ENCODE results near the gene KCNMA1.

DNA sequence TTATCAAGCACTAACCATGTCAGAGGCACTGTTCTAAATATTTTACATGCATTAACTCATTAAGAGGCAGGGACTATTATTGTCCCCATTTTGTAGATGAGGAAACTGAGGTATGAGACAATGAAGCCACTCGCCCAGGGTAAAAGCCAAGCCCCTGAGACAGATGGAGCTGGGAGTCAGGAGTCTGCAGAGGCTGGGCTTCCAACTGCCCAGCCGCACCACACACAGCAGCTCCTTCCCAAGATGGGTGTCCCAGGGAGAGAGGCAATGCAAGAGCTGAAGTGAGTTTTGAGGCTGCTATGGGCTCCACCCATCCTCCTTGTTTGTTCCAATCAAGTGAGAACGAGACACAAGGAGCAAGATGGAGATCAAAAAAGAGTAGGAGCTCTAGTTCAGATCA is 244.2 kb downstream of the KCNMA1 start:
- TF ChIP-seq TAF1 (IDR thresholded peaks at IDR 0.05; ENCODE audit: low read depth) (no peak), CTCF (IDR thresholded peaks at IDR 0.05; ENCODE audit: poor library complexity, severe bottlenecking) (no peak), EP300 (conservative IDR thresholded peaks at IDR 0.05; ENCODE audit: poor library complexity, severe bottlenecking) (no peak), SMC3 (conservative IDR thresholded peaks at IDR 0.05; ENCODE audit: poor library complexity) (no peak), EZH2 (IDR thresholded peaks at IDR 0.05; ENCODE audit: borderline replicate concordance, insufficient read depth, low read length, poor library complexity, severe bottlenecking) (no peak), POLR2AphosphoS5 (IDR thresholded peaks at IDR 0.05) (no peak), RAD21 (conservative IDR thresholded peaks at IDR 0.05) (no peak), MXI1 (conservative IDR thresholded peaks at IDR 0.05; ENCODE audit: poor library complexity, severe bottlenecking) (no peak)
- TF ChIP-seq, protein P1, sequence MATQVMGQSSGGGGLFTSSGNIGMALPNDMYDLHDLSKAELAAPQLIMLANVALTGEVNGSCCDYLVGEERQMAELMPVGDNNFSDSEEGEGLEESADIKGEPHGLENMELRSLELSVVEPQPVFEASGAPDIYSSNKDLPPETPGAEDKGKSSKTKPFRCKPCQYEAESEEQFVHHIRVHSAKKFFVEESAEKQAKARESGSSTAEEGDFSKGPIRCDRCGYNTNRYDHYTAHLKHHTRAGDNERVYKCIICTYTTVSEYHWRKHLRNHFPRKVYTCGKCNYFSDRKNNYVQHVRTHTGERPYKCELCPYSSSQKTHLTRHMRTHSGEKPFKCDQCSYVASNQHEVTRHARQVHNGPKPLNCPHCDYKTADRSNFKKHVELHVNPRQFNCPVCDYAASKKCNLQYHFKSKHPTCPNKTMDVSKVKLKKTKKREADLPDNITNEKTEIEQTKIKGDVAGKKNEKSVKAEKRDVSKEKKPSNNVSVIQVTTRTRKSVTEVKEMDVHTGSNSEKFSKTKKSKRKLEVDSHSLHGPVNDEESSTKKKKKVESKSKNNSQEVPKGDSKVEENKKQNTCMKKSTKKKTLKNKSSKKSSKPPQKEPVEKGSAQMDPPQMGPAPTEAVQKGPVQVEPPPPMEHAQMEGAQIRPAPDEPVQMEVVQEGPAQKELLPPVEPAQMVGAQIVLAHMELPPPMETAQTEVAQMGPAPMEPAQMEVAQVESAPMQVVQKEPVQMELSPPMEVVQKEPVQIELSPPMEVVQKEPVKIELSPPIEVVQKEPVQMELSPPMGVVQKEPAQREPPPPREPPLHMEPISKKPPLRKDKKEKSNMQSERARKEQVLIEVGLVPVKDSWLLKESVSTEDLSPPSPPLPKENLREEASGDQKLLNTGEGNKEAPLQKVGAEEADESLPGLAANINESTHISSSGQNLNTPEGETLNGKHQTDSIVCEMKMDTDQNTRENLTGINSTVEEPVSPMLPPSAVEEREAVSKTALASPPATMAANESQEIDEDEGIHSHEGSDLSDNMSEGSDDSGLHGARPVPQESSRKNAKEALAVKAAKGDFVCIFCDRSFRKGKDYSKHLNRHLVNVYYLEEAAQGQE (IDR thresholded peaks at IDR 0.05; ENCODE audit: borderline replicate concordance): no peak

All from neural cell (in vitro differentiated cells).